ENCODE results near the gene CDH13. TPM values are rescaled to one million over a fixed set of nuclear protein-coding genes. Genes with fewer than 3 reads are reported as not detected.

Gene CDH13
- polyA plus RNA-seq, 1 donor from 2014 or later: 3.2 TPM

GRCh38 chr16:83027973-83028372 is 401.2 kb downstream of the CDH13 start:
- Histone ChIP-seq H3K27me3 (ENCODE audit: insufficient read depth, low read depth, low read length) (no peaks in the 10 kb centered on the region), H2AFZ (ENCODE audit: low read depth, low read length) (no peak overlapping the region), H3K79me2 (replicated peaks; ENCODE audit: insufficient read depth, low read length) (no peaks in the 10 kb centered on the region), H3K9me2 (ENCODE audit: insufficient read depth, low read length) (no peaks in the 10 kb centered on the region), H3K9me3 (ENCODE audit: low read length) (no peaks in the 10 kb centered on the region), H3K4me2 (ENCODE audit: low read length) (no peak overlapping the region), H3K4me3 (ENCODE audit: low read length) (no peak overlapping the region), H3K27ac (ENCODE audit: low read length) (no peak overlapping the region), H4K20me1 (ENCODE audit: insufficient read depth) (no peaks in the 10 kb centered on the region), H3K9ac (ENCODE audit: low read length) (no peak overlapping the region), H3F3A (ENCODE audit: insufficient read depth, low read length, poor library complexity, severe bottlenecking) (no peaks in the 10 kb centered on the region), H3K36me3 (ENCODE audit: insufficient read depth, low read length) (no peaks in the 10 kb centered on the region)
- TF ChIP-seq TAF1 (IDR thresholded peaks at IDR 0.05; ENCODE audit: low read depth): no peak
- TF ChIP-seq RAD21 (conservative IDR thresholded peaks at IDR 0.05): no peak
- TF ChIP-seq SMC3 (conservative IDR thresholded peaks at IDR 0.05; ENCODE audit: poor library complexity): no peak
- no peak for TF ChIP-seq MXI1 (conservative IDR thresholded peaks at IDR 0.05; ENCODE audit: poor library complexity, severe bottlenecking)
- TF ChIP-seq CTCF (IDR thresholded peaks at IDR 0.05; ENCODE audit: poor library complexity, severe bottlenecking): no peak
- no peak for TF ChIP-seq EP300 (conservative IDR thresholded peaks at IDR 0.05; ENCODE audit: poor library complexity, severe bottlenecking)
- TF ChIP-seq POLR2AphosphoS5 (IDR thresholded peaks at IDR 0.05): no peak
- TF ChIP-seq EZH2 (IDR thresholded peaks at IDR 0.05; ENCODE audit: borderline replicate concordance, insufficient read depth, low read length, poor library complexity, severe bottlenecking): no peak
- no peak for TF ChIP-seq REST (IDR thresholded peaks at IDR 0.05; ENCODE audit: borderline replicate concordance)

GRCh38 chr16:83029467-83029866 is 402.7 kb downstream of the CDH13 start:
- no peak overlapping the region for H3K27ac ChIP-seq (ENCODE audit: low read length)
- no peaks in the 10 kb centered on the region for H3F3A ChIP-seq (ENCODE audit: insufficient read depth, low read length, poor library complexity, severe bottlenecking)
- TF ChIP-seq RAD21 (conservative IDR thresholded peaks at IDR 0.05): no peak
- no peak for TF ChIP-seq EP300 (conservative IDR thresholded peaks at IDR 0.05; ENCODE audit: poor library complexity, severe bottlenecking)
- TF ChIP-seq MXI1 (conservative IDR thresholded peaks at IDR 0.05; ENCODE audit: poor library complexity, severe bottlenecking): no peak
- TF ChIP-seq POLR2AphosphoS5 (IDR thresholded peaks at IDR 0.05): no peak
- TF ChIP-seq TAF1 (IDR thresholded peaks at IDR 0.05; ENCODE audit: low read depth): no peak
- TF ChIP-seq CTCF (IDR thresholded peaks at IDR 0.05; ENCODE audit: poor library complexity, severe bottlenecking): no peak
- no peak for TF ChIP-seq SMC3 (conservative IDR thresholded peaks at IDR 0.05; ENCODE audit: poor library complexity)
- TF ChIP-seq EZH2 (IDR thresholded peaks at IDR 0.05; ENCODE audit: borderline replicate concordance, insufficient read depth, low read length, poor library complexity, severe bottlenecking): no peak
- TF ChIP-seq REST (IDR thresholded peaks at IDR 0.05; ENCODE audit: borderline replicate concordance): no peak
- no peaks in the 10 kb centered on the region for H4K20me1 ChIP-seq (ENCODE audit: insufficient read depth)
- H3K9ac ChIP-seq (ENCODE audit: low read length): no peak overlapping the region
- no peaks in the 10 kb centered on the region for H3K36me3 ChIP-seq (ENCODE audit: insufficient read depth, low read length)
- no peak overlapping the region for H3K4me2 ChIP-seq (ENCODE audit: low read length)
- H3K27me3 ChIP-seq (ENCODE audit: insufficient read depth, low read depth, low read length): no peaks in the 10 kb centered on the region
- H3K79me2 ChIP-seq (replicated peaks; ENCODE audit: insufficient read depth, low read length): no peaks in the 10 kb centered on the region
- H3K9me2 ChIP-seq (ENCODE audit: insufficient read depth, low read length): no peaks in the 10 kb centered on the region
- no peak overlapping the region for H3K4me3 ChIP-seq (ENCODE audit: low read length)
- H3K9me3 ChIP-seq (ENCODE audit: low read length): no peaks in the 10 kb centered on the region
- H2AFZ ChIP-seq (ENCODE audit: low read depth, low read length): no peak overlapping the region

Measured in neural cell (in vitro differentiated cells).